ENCODE measurements around the gene GNAS-AS1. TPM values are rescaled to one million over a fixed set of nuclear protein-coding genes. Genes with fewer than 3 reads are reported as not detected.

GNAS-AS1 gene
- total RNA-seq, result 0.47 TPM in 1 of 2 replicates, not detected in the other

DNA sequence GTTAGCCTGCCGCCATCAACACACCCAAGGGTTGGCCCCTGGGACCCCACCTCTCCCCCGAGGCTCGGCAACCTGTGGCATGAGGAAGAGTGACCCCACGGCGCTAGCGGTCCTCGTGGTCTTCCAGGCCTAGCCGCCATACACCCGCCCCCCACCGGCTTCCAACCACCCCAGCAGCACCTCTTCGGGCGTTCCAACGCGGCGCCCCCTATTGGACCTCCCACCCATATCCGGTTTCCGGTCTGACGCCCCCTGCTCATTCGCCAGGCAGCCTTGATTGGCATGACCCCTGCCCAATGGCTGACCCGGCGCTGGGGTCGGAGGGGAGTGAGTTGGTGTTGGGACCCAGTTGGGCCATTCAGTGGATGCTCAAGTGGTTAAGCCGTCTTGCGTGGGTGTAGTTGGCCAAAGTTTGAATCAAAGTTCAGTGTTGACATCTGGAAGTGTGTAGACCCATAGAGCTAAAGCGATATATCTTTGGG, at the start of gene GNAS-AS1:
GNAS-AS1 (minus strand) TSS at position 210 of the 482 bp plus-strand sequence.

GRCh38 chr20:58852543-58853271, 2.0 kb upstream of the GNAS-AS1 start, which contains the start of gene GNAS:
TSS of gene GNAS (plus strand) at chr20:58852716.

Other genes with a start within 250 kb of the GNAS-AS1 start
- gene STX16, start 199.6 kb downstream of the GNAS-AS1 start, total RNA-seq, result 12.3 and 58.0 TPM in 2 replicates
- 19.3 and 25.4 TPM in 2 replicates for gene NPEPL1, start 158.1 kb downstream of the GNAS-AS1 start, total RNA-seq
- 607 and 657 TPM in 2 replicates for gene GNAS, start 1.8 kb upstream of the GNAS-AS1 start, total RNA-seq
- gene NELFCD, start 130.4 kb upstream of the GNAS-AS1 start, total RNA-seq, result 37.8 and 46.6 TPM in 2 replicates
- 69.8 and 76.3 TPM in 2 replicates for gene CTSZ, start 156.4 kb upstream of the GNAS-AS1 start, total RNA-seq
- not detected in 2 replicates for gene TUBB1, start 168.5 kb upstream of the GNAS-AS1 start, total RNA-seq
- 31.3 and 48.8 TPM in 2 replicates for gene ATP5F1E, start 181.4 kb upstream of the GNAS-AS1 start, total RNA-seq
- gene PRELID3B, start 191.9 kb upstream of the GNAS-AS1 start, total RNA-seq, result 29.3 and 53.5 TPM in 2 replicates